Naive thymus-derived CD4-positive, alpha-beta T cell (primary cell): ENCODE measurements around the gene DRAXIN. TPM values are rescaled to one million over a fixed set of nuclear protein-coding genes. Genes with fewer than 3 reads are reported as not detected.

Experiments used
- ATAC-seq: fragments of 150-1000 bp; cut with Tn5 transposase; 2 replicates; pipeline ENCODE4 v1.10.0; 2021; ENCODE audit warnings: mild to moderate bottlenecking, moderate library complexity
- CTCF ChIA-PET: fragments of 350-600 bp; sonication (Branson Sonifier 250); formaldehyde crosslinking; loops from one replicate; lab custom pipeline; 2021; ENCODE audit warnings: antibody characterized with exemption; lab: Charles Lee
- POLR2A ChIA-PET: fragments of 350-600 bp; sonication (Branson Sonifier 250); formaldehyde crosslinking; loops from one replicate; lab custom pipeline; 2021; ENCODE audit warnings: antibody characterized with exemption, inconsistent platforms; lab: Charles Lee
- DNase-seq, 9 donors: peaks; one replicate each; pipeline versions ENCODE4 v3.0.0 to v3.0.0-alpha.2; 2020 to 2022; ENCODE audit warnings: mixed read lengths in 1 of 9
- H3K27ac ChIP-seq: one replicate; pipeline ENCODE4 v1.7.0; 2013; ENCODE audit warnings: mild to moderate bottlenecking, low read depth, low read length, moderate library complexity
- H3K27me3 ChIP-seq, 2 donors: one replicate each; pipeline ENCODE4 v1.7.0; 2013; ENCODE audit warnings: low read length in 2 of 2, mild to moderate bottlenecking in 2 of 2, moderate library complexity in 2 of 2; ENCODE audit not compliant: control insufficient read depth in 2 of 2, insufficient read depth in 2 of 2
- H3K36me3 ChIP-seq, 3 experiments: 1 replicate in 2 of 3; 2 replicates in 1 of 3; pipeline ENCODE4 v1.7.0; 2013; ENCODE audit warnings: low read length in 3 of 3, mild to moderate bottlenecking in 3 of 3, moderate library complexity in 1 of 3; ENCODE audit not compliant: insufficient read depth in 3 of 3, control insufficient read depth in 2 of 3
- H3K4me1 ChIP-seq, 2 donors: one replicate each; pipeline ENCODE4 v1.7.0; 2013; ENCODE audit warnings: low read length in 2 of 2, mild to moderate bottlenecking in 2 of 2, moderate library complexity in 1 of 2; ENCODE audit not compliant: control insufficient read depth in 2 of 2, insufficient read depth in 2 of 2
- H3K4me3 ChIP-seq: 2 replicates; pipeline ENCODE4 v1.7.0; 2013; ENCODE audit warnings: mild to moderate bottlenecking, low read length
- H3K9me3 ChIP-seq, 3 experiments: 1 replicate in 2 of 3; 2 replicates in 1 of 3; pipeline ENCODE4 v1.7.0; 2013; ENCODE audit warnings: low read length in 3 of 3; ENCODE audit not compliant: control insufficient read depth in 2 of 3
- H3K27ac Mint-ChIP-seq, 9 donors: one replicate each; pipeline ENCODE4 v1.8.0; 2020 to 2022; ENCODE audit warnings: mixed read lengths in 9 of 9, mild to moderate bottlenecking in 8 of 9, moderate library complexity in 5 of 9, inconsistent platforms in 2 of 9
- H3K27me3 Mint-ChIP-seq, 5 donors: one replicate each; pipeline ENCODE4 v1.8.0; 2021 to 2022; ENCODE audit warnings: mixed read lengths in 5 of 5, mild to moderate bottlenecking in 1 of 5
- H3K36me3 Mint-ChIP-seq, 5 donors: one replicate each; pipeline ENCODE4 v1.8.0; 2020 to 2022; ENCODE audit warnings: mixed read lengths in 5 of 5, mild to moderate bottlenecking in 3 of 5, inconsistent platforms in 1 of 5
- H3K4me1 Mint-ChIP-seq, 7 donors: one replicate each; pipeline ENCODE4 v1.8.0; 2020 to 2022; ENCODE audit warnings: mixed read lengths in 7 of 7, mild to moderate bottlenecking in 3 of 7, inconsistent platforms in 1 of 7
- H3K4me3 Mint-ChIP-seq, 10 donors: one replicate each; pipeline ENCODE4 v1.8.0; 2020 to 2022; ENCODE audit warnings: mild to moderate bottlenecking in 10 of 10, mixed read lengths in 10 of 10, moderate library complexity in 6 of 10, inconsistent platforms in 2 of 10
- H3K9me3 Mint-ChIP-seq, 11 donors: one replicate each; pipeline ENCODE4 v1.8.0; 2020 to 2022; ENCODE audit warnings: mixed read lengths in 11 of 11, mild to moderate bottlenecking in 4 of 11, inconsistent platforms in 1 of 11, moderate library complexity in 1 of 11
- intact Hi-C, 2 donors: fragments of 100-400 bp; cut with micrococcal nuclease; formaldehyde crosslinking; loops; one replicate each; pipeline ENCODE4 v1.15.1; 2023
- polyA plus RNA-seq, 2 donors: library from polyadenylated mRNA; unstranded; fragments of 300-500 nt; fragmentation: Illumina TruSeq; gene quantifications; one replicate each; pipeline ENCODE4 v1.2.3, GENCODE V29; 2021
- total RNA-seq, 6 experiments: library from RNA in 5 of 6; stranded (reverse) in 5 of 6; gene quantifications; 1 replicate in 5 of 6; 2 replicates in 1 of 6; pipeline ENCODE4 v1.2.3 and lab custom pipeline; 2021 to 2026

DRAXIN gene
- total and polyA plus RNA-seq, 7 experiments from 2014 or later, result 0.03 to 1.6 (median 0.19) TPM

- Mint-ChIP-seq H3K4me3 (no peak overlapping the region), H3K9me3 (no peaks in the 10 kb centered on the region), H3K27ac (no peak overlapping the region), H3K4me1 (peaks cover 2 to 20% (median 12%) of the 10 kb centered on the region in 7 donors), H3K36me3 (no peaks in the 10 kb centered on the region), H3K27me3 (peaks cover 0 to 14% (median 0%) of the 10 kb centered on the region in 5 donors)
- ChIA-PET CTCF (interaction anchor here (0.6 to 5.9 kb wide), 14 partner anchors 10 to 608 kb away, joined by 3 to 67 read pairs (median 5); no protein-coding TSS in a partner anchor), POLR2A (interaction anchor here (0.6 to 1.0 kb wide), 3 partner anchors 19 to 557 kb away, joined by 3 to 5 read pairs (median 3); no protein-coding TSS in a partner anchor)
- Histone ChIP-seq H3K9me3 (no peaks in the 10 kb centered on the region), H3K27me3 (no peaks in the 10 kb centered on the region), H3K4me3 (no peak overlapping the region), H3K27ac (no peak overlapping the region), H3K4me1 (peaks cover 2 to 15% of the 10 kb centered on the region in 2 donors), H3K36me3 (no peaks in the 10 kb centered on the region)
- peak; percentile 68 for ATAC-seq
- intact Hi-C loops, result loop anchor here in 1 of 2 donors (10.0 kb wide), 1 partner anchor 171 kb away; the partner anchor contains the start of gene DISP3
- peak; percentile 60 to 81 (median 74) for DNase-seq
Measured at GRCh38 chr1:11645670-11646265, 45.7 kb upstream of the DRAXIN start.

GRCh38 chr1:11646317-11646716, 45.2 kb upstream of the DRAXIN start:
- no peaks in the 10 kb centered on the region for H3K27me3 ChIP-seq
- peak overlapping the region in 2 of 9 donors; percentile 41 to 69 for H3K27ac Mint-ChIP-seq
- no peaks in the 10 kb centered on the region for H3K36me3 ChIP-seq
- DNase-seq (no peak), ATAC-seq (no peak)
- H3K4me1 Mint-ChIP-seq, result peaks cover 8 to 26% (median 17%) of the 10 kb centered on the region in 7 donors
- CTCF ChIA-PET, result interaction anchor here (0.6 to 5.9 kb wide), 12 partner anchors 9 to 608 kb away, joined by 3 to 67 read pairs (median 5); no protein-coding TSS in a partner anchor
- intact Hi-C loops, result loop anchor here in 1 of 2 donors (10.0 kb wide), 1 partner anchor 172 kb away; the partner anchor contains the start of gene DISP3
- POLR2A ChIA-PET, result interaction anchor here (0.6 kb wide), 1 partner anchor 557 kb away, joined by 3 read pairs; no protein-coding TSS in a partner anchor
- no peak overlapping the region for H3K4me3 ChIP-seq
- H3K9me3 ChIP-seq, result no peaks in the 10 kb centered on the region
- no peak overlapping the region for H3K27ac ChIP-seq
- H3K4me3 Mint-ChIP-seq, result no peak overlapping the region
- H3K36me3 Mint-ChIP-seq, result no peaks in the 10 kb centered on the region
- H3K9me3 Mint-ChIP-seq, result no peaks in the 10 kb centered on the region
- peaks cover 8 to 19% of the 10 kb centered on the region in 2 donors for H3K4me1 ChIP-seq
- H3K27me3 Mint-ChIP-seq, result peaks cover 0 to 20% (median 0%) of the 10 kb centered on the region in 5 donors

- Mint-ChIP-seq H3K27ac (no peak overlapping the region), H3K36me3 (no peaks in the 10 kb centered on the region), H3K4me1 (peaks cover 11 to 33% (median 20%) of the 10 kb centered on the region in 7 donors), H3K9me3 (no peaks in the 10 kb centered on the region), H3K4me3 (no peak overlapping the region), H3K27me3 (peaks cover 0 to 18% (median 0%) of the 10 kb centered on the region in 5 donors)
- Histone ChIP-seq H3K36me3 (no peaks in the 10 kb centered on the region), H3K27me3 (no peaks in the 10 kb centered on the region), H3K4me3 (no peak overlapping the region), H3K9me3 (no peaks in the 10 kb centered on the region), H3K27ac (no peak overlapping the region), H3K4me1 (peaks cover 9 to 19% of the 10 kb centered on the region in 2 donors)
- CTCF ChIA-PET, result interaction anchor here (1.0 kb wide), 1 partner anchor 72 kb away, joined by 3 read pairs; no protein-coding TSS in a partner anchor
- POLR2A ChIA-PET, result no interaction called here
- ATAC-seq (no peak), DNase-seq (no peak)
- intact Hi-C loops, result loop anchor here in 1 of 2 donors (10.0 kb wide), 1 partner anchor 173 kb away; the partner anchor contains the start of gene DISP3
Measured at GRCh38 chr1:11647333-11647732, 44.2 kb upstream of the DRAXIN start.

GRCh38 chr1:11648039-11648438, 43.5 kb upstream of the DRAXIN start:
- Histone ChIP-seq H3K4me3 (no peak overlapping the region), H3K27ac (no peak overlapping the region), H3K27me3 (no peaks in the 10 kb centered on the region), H3K4me1 (peaks cover 9 to 19% of the 10 kb centered on the region in 2 donors), H3K9me3 (no peaks in the 10 kb centered on the region), H3K36me3 (no peaks in the 10 kb centered on the region)
- no peak for ATAC-seq
- POLR2A ChIA-PET, result interaction anchor here (0.6 kb wide), 1 partner anchor 476 kb away, joined by 3 read pairs; no protein-coding TSS in a partner anchor
- DNase-seq, result no peak
- Mint-ChIP-seq H3K27ac (no peak overlapping the region), H3K4me1 (peaks cover 11 to 40% (median 20%) of the 10 kb centered on the region in 7 donors), H3K9me3 (no peaks in the 10 kb centered on the region), H3K36me3 (no peaks in the 10 kb centered on the region), H3K4me3 (peak overlapping the region in 1 of 10 donors; percentile 58), H3K27me3 (peaks cover 0 to 21% (median 0%) of the 10 kb centered on the region in 5 donors)
- intact Hi-C loops, result loop anchor here in 1 of 2 donors (10.0 kb wide), 1 partner anchor 173 kb away; the partner anchor contains the start of gene DISP3
- CTCF ChIA-PET, result interaction anchor here (0.6 to 1.7 kb wide), 4 partner anchors 33 to 610 kb away, joined by 3 to 6 read pairs (median 4); partner anchors contain the start of gene MAD2L2

GRCh38 chr1:11648732-11649158, 42.8 kb upstream of the DRAXIN start:
- peak overlapping the region in 9 of 10 donors; percentile 20 to 76 (median 47) for H3K4me3 Mint-ChIP-seq
- intact Hi-C loops, result loop anchor here in 1 of 2 donors (10.0 kb wide), 1 partner anchor 174 kb away; the partner anchor contains the start of gene DISP3
- H3K27ac Mint-ChIP-seq, result no peak overlapping the region
- Histone ChIP-seq H3K4me3 (no peak overlapping the region), H3K9me3 (no peaks in the 10 kb centered on the region), H3K36me3 (no peaks in the 10 kb centered on the region), H3K27ac (no peak overlapping the region), H3K27me3 (no peaks in the 10 kb centered on the region), H3K4me1 (peaks cover 9 to 19% of the 10 kb centered on the region in 2 donors)
- H3K36me3 Mint-ChIP-seq, result no peaks in the 10 kb centered on the region
- DNase-seq (peak in 6 of 9 donors; percentile 24 to 59 (median 32)), ATAC-seq (peak; percentile 65)
- H3K27me3 Mint-ChIP-seq, result peaks cover 0 to 21% (median 0%) of the 10 kb centered on the region in 5 donors
- ChIA-PET POLR2A (no interaction called here), CTCF (interaction anchor here (1.0 to 2.7 kb wide), 3 partner anchors 33 to 611 kb away, joined by 3 to 18 read pairs (median 6); partner anchors contain the start of gene MAD2L2)
- H3K4me1 Mint-ChIP-seq, result peaks cover 11 to 40% (median 20%) of the 10 kb centered on the region in 7 donors
- H3K9me3 Mint-ChIP-seq, result no peaks in the 10 kb centered on the region

- DNase-seq, result no peak
- CTCF ChIA-PET, result interaction anchor here (0.7 to 2.7 kb wide), 3 partner anchors 32 to 427 kb away, joined by 3 to 18 read pairs (median 6); partner anchors contain the start of gene MAD2L2
- no peak for ATAC-seq
- Mint-ChIP-seq H3K27ac (peak overlapping the region in 1 of 9 donors; percentile 28), H3K4me1 (peaks cover 11 to 40% (median 20%) of the 10 kb centered on the region in 7 donors), H3K9me3 (no peaks in the 10 kb centered on the region), H3K27me3 (peaks cover 0 to 21% (median 0%) of the 10 kb centered on the region in 5 donors), H3K36me3 (no peaks in the 10 kb centered on the region), H3K4me3 (peak overlapping the region in 8 of 10 donors; percentile 12 to 77 (median 52))
- no peak overlapping the region for H3K4me3 ChIP-seq
- intact Hi-C loops, result loop anchor here in 1 of 2 donors (10.0 kb wide), 1 partner anchor 174 kb away; the partner anchor contains the start of gene DISP3
- H3K9me3 ChIP-seq, result no peaks in the 10 kb centered on the region
- POLR2A ChIA-PET, result interaction anchor here (0.6 to 2.6 kb wide), 2 partner anchors 61 to 71 kb away, joined by 3 to 28 read pairs; no protein-coding TSS in a partner anchor
- no peaks in the 10 kb centered on the region for H3K36me3 ChIP-seq
- no peak overlapping the region for H3K27ac ChIP-seq
- peaks cover 9 to 19% of the 10 kb centered on the region in 2 donors for H3K4me1 ChIP-seq
- H3K27me3 ChIP-seq, result no peaks in the 10 kb centered on the region
Measured at GRCh38 chr1:11649237-11649623, 42.3 kb upstream of the DRAXIN start.
